Chondrocyte (in vitro differentiated cells): ENCODE measurements around the gene PPP1R9B. TPM values are rescaled to one million over a fixed set of nuclear protein-coding genes. Genes with fewer than 3 reads are reported as not detected.

Experiments
- DNase-seq: peaks from one replicate; pipeline ENCODE4 v3.0.0; 2021; ENCODE audit warnings: mixed read lengths, low spot score
- H3K27ac Mint-ChIP-seq: one replicate; pipeline ENCODE4 v1.8.0; 2021; ENCODE audit warnings: mild to moderate bottlenecking, moderate library complexity, mixed read lengths; ENCODE audit not compliant: unreplicated experiment
- H3K27me3 Mint-ChIP-seq: 2 replicates; pipeline ENCODE4 v1.8.0; 2021; ENCODE audit warnings: low read depth, mixed read lengths
- H3K36me3 Mint-ChIP-seq: 2 replicates; pipeline ENCODE4 v1.8.0; 2021; ENCODE audit warnings: low read depth, mixed read lengths
- H3K4me1 Mint-ChIP-seq: 2 replicates; pipeline ENCODE4 v1.8.0; 2021; ENCODE audit warnings: low read depth, mild to moderate bottlenecking, mixed read lengths
- H3K4me3 Mint-ChIP-seq: one replicate; pipeline ENCODE4 v1.8.0; 2021; ENCODE audit warnings: mild to moderate bottlenecking, moderate library complexity, mixed read lengths; ENCODE audit not compliant: unreplicated experiment
- H3K9me3 Mint-ChIP-seq: 2 replicates; pipeline ENCODE4 v1.8.0; 2021; ENCODE audit warnings: low read depth, mixed read lengths
- total RNA-seq: library from RNA; stranded (reverse); gene quantifications from 3 replicates; pipeline ENCODE4 v1.2.1, GENCODE V29; 2021
- TF ChIP-seq, protein P1 (sequence below): fragments of 200-600 bp; sonication (generic); IDR thresholded peaks from 2 replicates; pipeline ENCODE4 v1.5.0; 2021; ENCODE audit warnings: antibody characterized with exemption, mild to moderate bottlenecking, moderate library complexity

The PPP1R9B gene
- total RNA-seq, 1 donor from 2014 or later, result 79.3 TPM

DNA sequence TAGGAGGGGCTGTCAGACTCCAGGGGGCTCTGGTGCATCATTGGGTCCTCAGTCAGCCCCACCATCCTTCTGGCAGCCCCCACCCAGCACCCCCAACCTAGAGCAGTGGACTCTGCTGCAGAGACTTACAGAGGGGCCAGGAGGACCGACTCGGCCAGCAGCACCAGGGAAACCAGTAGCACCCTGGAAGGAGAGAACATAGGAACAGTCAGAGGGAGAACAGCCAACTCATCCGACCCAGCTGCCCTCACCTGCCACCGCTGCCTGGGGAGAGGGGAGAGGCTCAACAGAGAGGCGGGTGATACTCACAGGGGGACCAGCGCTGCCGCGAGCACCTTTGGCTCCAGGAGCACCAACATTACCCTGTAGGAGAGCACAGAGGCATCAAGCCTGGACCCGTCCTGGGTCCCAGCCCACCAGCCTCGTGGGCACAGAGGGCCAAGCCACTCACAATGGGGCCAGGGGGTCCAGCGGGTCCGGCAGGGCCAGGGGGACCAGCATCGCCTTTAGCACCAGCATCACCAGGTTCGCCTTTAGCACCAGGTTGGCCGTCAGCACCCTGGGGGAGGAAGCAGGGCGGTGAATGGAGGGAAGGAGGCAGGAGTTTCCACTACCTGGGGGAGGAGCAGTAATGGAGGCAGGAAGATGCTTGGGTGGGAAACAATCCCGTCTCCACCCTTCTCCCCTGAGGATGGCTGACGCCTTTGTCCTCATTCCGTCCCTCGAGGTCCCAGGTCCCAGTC, 39.2 kb upstream of the PPP1R9B start:
- TF ChIP-seq, protein P1, sequence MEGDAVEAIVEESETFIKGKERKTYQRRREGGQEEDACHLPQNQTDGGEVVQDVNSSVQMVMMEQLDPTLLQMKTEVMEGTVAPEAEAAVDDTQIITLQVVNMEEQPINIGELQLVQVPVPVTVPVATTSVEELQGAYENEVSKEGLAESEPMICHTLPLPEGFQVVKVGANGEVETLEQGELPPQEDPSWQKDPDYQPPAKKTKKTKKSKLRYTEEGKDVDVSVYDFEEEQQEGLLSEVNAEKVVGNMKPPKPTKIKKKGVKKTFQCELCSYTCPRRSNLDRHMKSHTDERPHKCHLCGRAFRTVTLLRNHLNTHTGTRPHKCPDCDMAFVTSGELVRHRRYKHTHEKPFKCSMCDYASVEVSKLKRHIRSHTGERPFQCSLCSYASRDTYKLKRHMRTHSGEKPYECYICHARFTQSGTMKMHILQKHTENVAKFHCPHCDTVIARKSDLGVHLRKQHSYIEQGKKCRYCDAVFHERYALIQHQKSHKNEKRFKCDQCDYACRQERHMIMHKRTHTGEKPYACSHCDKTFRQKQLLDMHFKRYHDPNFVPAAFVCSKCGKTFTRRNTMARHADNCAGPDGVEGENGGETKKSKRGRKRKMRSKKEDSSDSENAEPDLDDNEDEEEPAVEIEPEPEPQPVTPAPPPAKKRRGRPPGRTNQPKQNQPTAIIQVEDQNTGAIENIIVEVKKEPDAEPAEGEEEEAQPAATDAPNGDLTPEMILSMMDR, result no peak
- H3K4me3 Mint-ChIP-seq, result peak overlapping the region; percentile 99
- DNase-seq, result no peak
- peaks cover 99% of the 10 kb centered on the region for H3K4me1 Mint-ChIP-seq
- H3K9me3 Mint-ChIP-seq, result no peaks in the 10 kb centered on the region
- H3K36me3 Mint-ChIP-seq, result peaks cover 73% of the 10 kb centered on the region
- H3K27me3 Mint-ChIP-seq, result no peaks in the 10 kb centered on the region
- peak overlapping the region; percentile 99 for H3K27ac Mint-ChIP-seq

DNA sequence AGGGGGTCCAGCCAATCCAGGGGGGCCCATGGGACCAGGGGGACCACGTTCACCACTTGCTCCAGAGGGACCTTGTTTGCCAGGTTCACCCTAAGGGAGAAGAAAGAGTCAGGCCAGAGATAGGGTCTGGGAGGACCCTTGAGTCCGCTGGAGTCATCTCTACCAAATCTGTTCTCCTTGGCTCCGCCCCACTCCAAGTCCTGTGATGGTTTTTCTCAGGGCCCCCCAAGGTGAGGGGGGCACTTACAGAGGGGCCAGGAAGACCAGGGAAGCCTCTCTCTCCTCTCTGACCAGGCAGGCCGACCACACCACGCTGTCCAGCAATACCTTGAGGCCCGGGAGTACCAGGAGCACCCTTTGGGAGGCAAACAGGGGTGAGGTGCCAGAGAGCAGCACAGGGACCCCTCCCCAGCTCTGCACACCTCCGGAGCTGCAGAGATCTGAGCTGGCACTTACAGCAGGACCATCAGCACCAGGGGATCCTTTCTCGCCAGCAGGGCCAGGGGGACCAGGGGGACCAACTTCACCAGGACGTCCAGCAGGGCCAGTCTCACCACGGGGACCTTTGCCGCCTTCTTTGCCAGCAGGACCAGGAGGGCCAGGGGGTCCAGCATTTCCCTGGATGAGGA, 38.6 kb upstream of the PPP1R9B start:
- no peaks in the 10 kb centered on the region for H3K27me3 Mint-ChIP-seq
- DNase-seq, result no peak
- TF ChIP-seq, protein P1, result no peak
- H3K9me3 Mint-ChIP-seq, result no peaks in the 10 kb centered on the region
- peaks cover 73% of the 10 kb centered on the region for H3K36me3 Mint-ChIP-seq
- H3K27ac Mint-ChIP-seq, result peak overlapping the region; percentile 99
- H3K4me3 Mint-ChIP-seq, result peak overlapping the region; percentile 99
- H3K4me1 Mint-ChIP-seq, result peaks cover 99% of the 10 kb centered on the region

DNA sequence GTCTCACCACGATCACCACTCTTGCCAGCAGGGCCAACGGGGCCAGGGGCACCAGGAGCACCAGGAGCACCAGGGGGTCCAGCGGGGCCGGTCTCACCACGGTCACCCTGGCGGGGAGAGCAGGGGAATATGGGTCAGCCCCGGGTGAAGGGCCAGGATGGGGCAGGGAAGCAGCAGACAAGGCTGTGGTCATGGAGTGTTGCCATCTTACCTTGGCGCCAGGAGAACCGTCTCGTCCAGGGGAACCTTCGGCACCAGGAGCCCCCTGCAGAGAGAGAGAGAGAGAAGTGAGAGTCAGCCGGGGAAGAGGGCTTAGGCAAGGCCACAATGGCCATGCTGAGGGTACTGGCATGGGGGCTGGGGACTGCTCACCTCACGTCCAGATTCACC, 38.0 kb upstream of the PPP1R9B start:
- TF ChIP-seq, protein P1, result no peak
- Mint-ChIP-seq H3K4me3 (peak overlapping the region; percentile 99), H3K36me3 (peaks cover 72% of the 10 kb centered on the region), H3K27ac (peak overlapping the region; percentile 99), H3K4me1 (peaks cover 99% of the 10 kb centered on the region), H3K27me3 (no peaks in the 10 kb centered on the region), H3K9me3 (no peaks in the 10 kb centered on the region)
- no peak for DNase-seq

DNA sequence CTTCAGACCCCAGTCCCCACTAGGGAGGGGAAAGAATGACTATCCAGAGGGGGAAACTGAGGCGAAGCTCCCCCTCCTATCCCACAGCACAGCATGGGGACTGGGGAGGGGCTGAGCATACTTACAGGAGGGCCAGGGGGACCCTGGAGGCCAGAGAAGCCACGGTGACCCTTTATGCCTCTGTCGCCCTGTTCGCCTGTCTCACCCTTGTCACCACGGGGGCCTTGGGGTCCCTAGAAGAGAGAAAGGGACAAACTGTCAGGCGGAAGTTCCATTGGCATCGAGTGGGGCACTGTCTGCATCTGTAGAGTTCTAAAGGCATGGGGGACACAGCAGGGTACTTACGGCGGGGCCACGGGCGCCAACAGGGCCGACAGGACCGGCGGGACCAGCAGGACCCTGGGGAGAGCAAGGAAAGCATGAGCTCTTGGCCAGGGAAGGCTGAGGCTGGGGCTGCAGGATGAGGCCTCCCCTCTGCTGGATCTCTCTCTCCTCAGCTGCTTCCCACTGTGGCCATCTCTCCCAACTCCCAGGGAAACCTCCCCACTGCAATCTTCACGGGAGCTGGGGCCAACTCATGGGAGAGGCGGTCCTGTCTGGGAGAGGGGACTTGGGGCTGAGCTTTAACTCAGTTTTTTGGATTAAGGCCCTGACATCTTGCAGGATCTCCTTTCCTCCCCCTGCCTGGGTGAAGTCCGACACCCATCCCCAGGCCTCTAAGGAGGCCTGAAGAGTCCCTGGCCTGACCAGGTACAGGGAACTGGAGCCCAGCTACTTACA, 37.5 kb upstream of the PPP1R9B start:
- peaks cover 98% of the 10 kb centered on the region for H3K4me1 Mint-ChIP-seq
- no peaks in the 10 kb centered on the region for H3K27me3 Mint-ChIP-seq
- TF ChIP-seq, protein P1, result no peak
- H3K4me3 Mint-ChIP-seq, result peak overlapping the region; percentile 99
- no peak for DNase-seq
- peaks cover 71% of the 10 kb centered on the region for H3K36me3 Mint-ChIP-seq
- H3K27ac Mint-ChIP-seq, result peak overlapping the region; percentile 99
- H3K9me3 Mint-ChIP-seq, result no peaks in the 10 kb centered on the region

DNA sequence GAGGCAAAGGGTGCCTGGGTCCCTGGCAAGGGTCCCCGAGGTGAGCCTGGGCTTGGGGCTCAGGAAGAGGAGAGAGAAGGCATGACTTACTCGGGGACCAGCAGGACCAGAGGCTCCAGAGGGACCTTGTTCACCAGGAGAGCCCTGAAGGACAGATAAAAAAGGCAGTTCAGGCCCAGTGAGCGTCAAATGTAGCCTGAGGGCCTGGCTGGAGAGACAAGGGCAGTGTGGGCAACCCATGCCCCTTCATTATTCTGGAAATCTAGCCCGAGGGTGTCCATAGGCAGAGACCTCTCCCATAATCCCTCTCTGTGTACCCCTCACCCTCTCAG, 36.9 kb upstream of the PPP1R9B start:
- Mint-ChIP-seq H3K4me1 (peaks cover 98% of the 10 kb centered on the region), H3K36me3 (peaks cover 67% of the 10 kb centered on the region), H3K4me3 (peak overlapping the region; percentile 55), H3K27me3 (no peaks in the 10 kb centered on the region), H3K9me3 (no peaks in the 10 kb centered on the region), H3K27ac (peak overlapping the region; percentile 99)
- TF ChIP-seq, protein P1, result peak; percentile 2
- DNase-seq, result no peak
